Measurements from ENCODE around the gene EFNA4. TPM values are rescaled to one million over a fixed set of nuclear protein-coding genes. Genes with fewer than 3 reads are reported as not detected.
"Not testable (repeated sequence)": the region's sequence is repeated elsewhere in the genome, so short reads cannot be mapped to it uniquely, and the experiment has no call there.

EFNA4 gene
- total RNA-seq, 1 donor from 2014 or later: 10.1 TPM

DNA sequence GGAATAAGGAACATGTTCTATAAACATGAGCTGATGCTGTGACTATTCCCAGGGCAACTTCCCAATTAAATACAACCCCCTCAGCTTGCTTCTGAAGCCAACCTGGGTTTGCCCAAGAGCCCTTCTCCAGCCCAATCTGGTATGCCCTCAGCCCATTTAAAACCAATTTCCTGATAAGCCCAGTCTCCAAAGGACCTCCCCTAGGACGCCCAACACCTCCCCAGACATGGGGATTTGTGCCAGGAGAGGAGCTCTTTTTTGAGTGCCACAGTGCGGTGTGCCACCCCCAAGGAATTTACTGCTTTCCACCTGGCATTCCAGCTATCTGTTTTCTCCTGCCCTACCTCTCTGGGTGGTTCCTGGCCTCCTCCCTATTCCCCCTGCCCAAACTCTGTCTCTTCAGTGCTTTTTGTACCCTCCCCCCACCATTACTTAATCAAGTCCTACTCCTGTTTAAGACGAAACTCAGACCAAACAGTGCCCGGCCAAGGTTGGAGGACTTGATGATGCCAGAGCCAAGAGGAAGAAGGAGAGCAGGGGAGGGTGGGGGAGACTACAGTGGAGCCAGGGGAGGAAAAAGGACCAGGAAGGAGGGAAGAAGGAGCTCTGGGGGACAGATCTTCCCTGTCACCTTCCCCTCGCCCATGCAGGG lies 52.7 kb downstream of the EFNA4 start:
- Mint-ChIP-seq H3K27me3 (ENCODE audit: unreplicated experiment) (peaks cover 15% of the 10 kb centered on the region), H3K36me3 (ENCODE audit: unreplicated experiment) (no peaks in the 10 kb centered on the region), H3K9me3 (ENCODE audit: unreplicated experiment) (no peaks in the 10 kb centered on the region), H3K4me3 (ENCODE audit: unreplicated experiment) (no peak overlapping the region), H3K27ac (ENCODE audit: unreplicated experiment) (no peak overlapping the region), H3K4me1 (ENCODE audit: unreplicated experiment) (peaks cover 2% of the 10 kb centered on the region)
- DNase-seq (ENCODE audit: extremely low spot score, unreplicated experiment): no peak
- TF ChIP-seq CTCF (IDR thresholded peaks at IDR 0.05): no peak

DNA sequence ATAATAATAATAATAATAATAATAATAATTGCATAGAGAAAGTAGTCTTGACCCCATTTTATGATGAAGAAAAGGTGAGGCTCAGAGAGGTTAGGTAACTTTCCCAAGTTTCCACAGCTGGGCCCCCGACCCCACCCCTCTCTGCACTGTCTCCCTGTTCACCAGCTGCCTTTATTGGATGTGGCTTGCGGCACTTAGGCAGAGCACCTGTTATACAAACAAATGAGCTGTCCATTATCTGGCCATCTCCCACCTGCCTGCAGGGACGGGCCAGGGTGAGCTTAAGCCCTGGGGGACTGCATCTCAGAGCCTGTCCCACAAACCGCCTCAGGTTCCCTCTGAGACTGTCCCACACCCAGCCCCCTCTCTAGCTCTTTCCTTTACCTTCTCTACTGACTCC lies 54.1 kb downstream of the EFNA4 start:
- Mint-ChIP-seq H3K4me3 (ENCODE audit: unreplicated experiment) (no peak overlapping the region), H3K27me3 (ENCODE audit: unreplicated experiment) (peaks cover 16% of the 10 kb centered on the region), H3K27ac (ENCODE audit: unreplicated experiment) (no peak overlapping the region), H3K4me1 (ENCODE audit: unreplicated experiment) (peaks cover 5% of the 10 kb centered on the region), H3K9me3 (ENCODE audit: unreplicated experiment) (no peaks in the 10 kb centered on the region), H3K36me3 (ENCODE audit: unreplicated experiment) (no peaks in the 10 kb centered on the region)
- no peak for DNase-seq (ENCODE audit: extremely low spot score, unreplicated experiment)
- no peak for TF ChIP-seq CTCF (IDR thresholded peaks at IDR 0.05)

GRCh38 chr1:155118090-155118489 lies 54.5 kb downstream of the EFNA4 start:
- not testable (repeated sequence) for H3K4me1 Mint-ChIP-seq (ENCODE audit: unreplicated experiment); H3K36me3 Mint-ChIP-seq (ENCODE audit: unreplicated experiment); H3K27ac Mint-ChIP-seq (ENCODE audit: unreplicated experiment); H3K4me3 Mint-ChIP-seq (ENCODE audit: unreplicated experiment); H3K9me3 Mint-ChIP-seq (ENCODE audit: unreplicated experiment); DNase-seq (ENCODE audit: extremely low spot score, unreplicated experiment)
- peaks cover 16% of the 10 kb centered on the region for H3K27me3 Mint-ChIP-seq (ENCODE audit: unreplicated experiment)

Other genes starting within 250 kb of the EFNA4 start
- 0.16 and 0.29 TPM in 2 replicates for gene KCNN3, start 193.5 kb upstream of the EFNA4 start, total RNA-seq
- 29.5 and 34.5 TPM in 2 replicates for gene PMVK, start 127.0 kb upstream of the EFNA4 start, total RNA-seq
- gene PBXIP1, start 107.6 kb upstream of the EFNA4 start, total RNA-seq: 90.1 and 92.6 TPM in 2 replicates
- 29.2 and 30.4 TPM in 2 replicates for gene PYGO2, start 102.0 kb upstream of the EFNA4 start, total RNA-seq
- gene SHC1, start 93.0 kb upstream of the EFNA4 start, total RNA-seq: 219 and 239 TPM in 2 replicates
- gene CKS1B, start 89.1 kb upstream of the EFNA4 start, total RNA-seq: 38.5 and 39.6 TPM in 2 replicates
- gene FLAD1, start 80.4 kb upstream of the EFNA4 start, total RNA-seq: 30.2 and 31.2 TPM in 2 replicates
- gene LENEP, start 70.2 kb upstream of the EFNA4 start, total RNA-seq: not detected in 2 replicates
- 34.4 and 37.8 TPM in 2 replicates for gene ZBTB7B, start 60.9 kb upstream of the EFNA4 start, total RNA-seq
- 0.75 and 1.0 TPM in 2 replicates for gene DCST2, start 30.0 kb upstream of the EFNA4 start, total RNA-seq
- not detected in 2 replicates for gene DCST1, start 29.9 kb upstream of the EFNA4 start, total RNA-seq
- 88.4 and 89.4 TPM in 2 replicates for gene ADAM15, start 12.4 kb upstream of the EFNA4 start, total RNA-seq
- gene EFNA3, start 15.1 kb downstream of the EFNA4 start, total RNA-seq: 2.1 and 2.9 TPM in 2 replicates
- gene EFNA1, start 64.1 kb downstream of the EFNA4 start, total RNA-seq: 29.3 and 31.3 TPM in 2 replicates
- gene SLC50A1, start 72.1 kb downstream of the EFNA4 start, total RNA-seq: 26.5 and 26.6 TPM in 2 replicates
- 61.3 and 64.4 TPM in 2 replicates for gene DPM3, start 76.8 kb downstream of the EFNA4 start, total RNA-seq
- gene KRTCAP2, start 109.6 kb downstream of the EFNA4 start, total RNA-seq: 190 and 201 TPM in 2 replicates
- 6.1 and 7.7 TPM in 2 replicates for gene TRIM46, start 110.1 kb downstream of the EFNA4 start, total RNA-seq
- gene THBS3, start 144.2 kb downstream of the EFNA4 start, total RNA-seq: 55.4 and 57.2 TPM in 2 replicates
- gene MTX1, start 145.0 kb downstream of the EFNA4 start, total RNA-seq: 31.9 and 33.2 TPM in 2 replicates
- gene ENTREP3, start 191.7 kb downstream of the EFNA4 start, total RNA-seq: 36.6 and 37.6 TPM in 2 replicates
- 73.7 and 74.6 TPM in 2 replicates for gene SCAMP3, start 198.6 kb downstream of the EFNA4 start, total RNA-seq
- gene CLK2, start 209.8 kb downstream of the EFNA4 start, total RNA-seq: 53.7 and 63.5 TPM in 2 replicates
- gene HCN3, start 213.7 kb downstream of the EFNA4 start, total RNA-seq: 3.7 and 4.1 TPM in 2 replicates
- not detected in 2 replicates for gene PKLR, start 237.7 kb downstream of the EFNA4 start, total RNA-seq
- gene FDPS, start 245.1 kb downstream of the EFNA4 start, total RNA-seq: 119 and 127 TPM in 2 replicates